PC-9 (cell line): ENCODE results near the gene NR5A1. TPM values are rescaled to one million over a fixed set of nuclear protein-coding genes. Genes with fewer than 3 reads are reported as not detected.

ENCODE experiments used
- BruUV-seq: library from RNA; stranded (reverse); fragments of 400-500 nt; replicated peaks from 2 replicates; lab custom pipeline; 2021; lab: Mats Ljungman, UMichigan
- CTCF ChIA-PET: fragments of 300-600 bp; sonication (Branson Sonifier 250); formaldehyde crosslinking; loops from one replicate; lab custom pipeline; 2022; ENCODE audit warnings: antibody characterized with exemption; lab: Charles Lee
- POLR2A ChIA-PET: fragments of 300-600 bp; sonication (Branson Sonifier 250); formaldehyde crosslinking; loops from one replicate; lab custom pipeline; 2022; ENCODE audit warnings: antibody characterized with exemption; ENCODE audit not compliant: unreplicated experiment; lab: Charles Lee
- DNase-seq, 2 experiments: peaks; one replicate each; pipeline versions ENCODE4 v3.0.0 to v3.0.0-alpha.2; 2015 to 2022; ENCODE audit warnings: mixed read lengths in 1 of 2
- H2AFZ ChIP-seq: fragments of 200-600 bp; sonication (generic); 2 replicates; pipeline ENCODE4 v1.8.1; 2017; ENCODE audit warnings: antibody characterized with exemption
- H3F3A ChIP-seq: fragments of 200-600 bp; sonication (generic); 2 replicates; pipeline ENCODE4 v1.8.1; 2017; ENCODE audit warnings: antibody characterized with exemption, mild to moderate bottlenecking, low read depth; ENCODE audit not compliant: insufficient read depth
- H3K27ac ChIP-seq: fragments of 200-600 bp; sonication (generic); 2 replicates; pipeline ENCODE4 v1.6.1; 2016; ENCODE audit warnings: mixed run types
- H3K27me3 ChIP-seq: fragments of 200-600 bp; sonication (generic); 2 replicates; pipeline ENCODE4 v1.6.1; 2016; ENCODE audit warnings: low read depth, mixed run types; ENCODE audit not compliant: insufficient read depth
- H3K36me3 ChIP-seq: fragments of 200-600 bp; sonication (generic); 2 replicates; pipeline ENCODE4 v1.6.1; 2016; ENCODE audit warnings: low read depth, mixed run types
- H3K4me1 ChIP-seq: fragments of 200-600 bp; sonication (generic); replicated peaks from 2 replicates; pipeline ENCODE4 v1.6.1; 2016; ENCODE audit warnings: mixed run types; ENCODE audit not compliant: insufficient read depth
- H3K4me2 ChIP-seq: fragments of 200-600 bp; sonication (generic); 2 replicates; pipeline ENCODE4 v1.6.1; 2017; ENCODE audit warnings: mixed run types
- H3K4me3 ChIP-seq: fragments of 200-600 bp; sonication (generic); 2 replicates; pipeline ENCODE4 v1.6.1; 2016; ENCODE audit warnings: mixed run types
- H3K79me2 ChIP-seq: fragments of 200-600 bp; sonication (generic); 2 replicates; pipeline ENCODE4 v1.6.1; 2017; ENCODE audit warnings: low read depth, mixed run types
- H3K9me2 ChIP-seq: fragments of 200-600 bp; sonication (generic); 2 replicates; pipeline ENCODE4 v1.8.1; 2017; ENCODE audit warnings: mild to moderate bottlenecking; ENCODE audit not compliant: insufficient read depth
- H3K9me3 ChIP-seq: fragments of 200-600 bp; sonication (generic); 2 replicates; pipeline ENCODE4 v1.8.1; 2016; ENCODE audit warnings: low read depth; ENCODE audit not compliant: insufficient read depth
- H4K20me1 ChIP-seq: fragments of 200-600 bp; sonication (generic); 2 replicates; pipeline ENCODE4 v1.8.1; 2017; ENCODE audit not compliant: insufficient read depth
- CTCF ChIP-seq: fragments of 200-600 bp; sonication (generic); conservative IDR thresholded peaks from 2 replicates; pipeline ENCODE4 v1.6.1; 2017; ENCODE audit warnings: mixed run types, antibody characterized with exemption, mild to moderate bottlenecking, moderate library complexity
- EZH2 ChIP-seq: fragments of 200-600 bp; sonication (generic); IDR thresholded peaks from 2 replicates; pipeline ENCODE4 v1.8.0; 2017; ENCODE audit warnings: antibody characterized with exemption, low read depth
- intact Hi-C: fragments of 100-400 bp; cut with micrococcal nuclease; formaldehyde crosslinking; loops from one replicate; pipeline ENCODE4 v1.10.0; 2022; ENCODE audit not compliant: unreplicated experiment
- total RNA-seq: library from RNA; stranded (reverse); gene quantifications from 2 replicates; pipeline ENCODE4 v1.2.3, GENCODE V29; 2021

The NR5A1 gene
- total RNA-seq, 1 experiment from 2014 or later, result 0.15 TPM

GRCh38 chr9:124526174-124526573 lies 19.0 kb upstream of the NR5A1 start:
- H3K27ac ChIP-seq, result no peak overlapping the region
- no peak for DNase-seq
- no peaks in the 10 kb centered on the region for H3K27me3 ChIP-seq
- BruUV-seq, result no TSS peak
- CTCF ChIA-PET, result no interaction called here
- no peaks in the 10 kb centered on the region for H3K36me3 ChIP-seq
- no peaks in the 10 kb centered on the region for H3K79me2 ChIP-seq
- H3F3A ChIP-seq, result peaks cover 11% of the 10 kb centered on the region
- H3K9me2 ChIP-seq, result no peaks in the 10 kb centered on the region
- intact Hi-C loops, result no loop called here
- no peak overlapping the region for H3K4me3 ChIP-seq
- peaks cover 22% of the 10 kb centered on the region for H3K4me1 ChIP-seq
- POLR2A ChIA-PET, result no interaction called here
- no peaks in the 10 kb centered on the region for H3K9me3 ChIP-seq
- no peak overlapping the region for H2AFZ ChIP-seq
- no peaks in the 10 kb centered on the region for H4K20me1 ChIP-seq
- TF ChIP-seq CTCF (no peak), EZH2 (no peak)
- no peak overlapping the region for H3K4me2 ChIP-seq

- Histone ChIP-seq H3K79me2 (no peaks in the 10 kb centered on the region), H2AFZ (no peak overlapping the region), H3K4me2 (no peak overlapping the region), H3K4me1 (peaks cover 2% of the 10 kb centered on the region), H3K9me2 (no peaks in the 10 kb centered on the region), H4K20me1 (no peaks in the 10 kb centered on the region), H3F3A (no peaks in the 10 kb centered on the region), H3K36me3 (no peaks in the 10 kb centered on the region), H3K4me3 (no peak overlapping the region), H3K27ac (no peak overlapping the region), H3K9me3 (no peaks in the 10 kb centered on the region), H3K27me3 (no peaks in the 10 kb centered on the region)
- ChIA-PET CTCF (no interaction called here), POLR2A (interaction anchor here (0.6 kb wide), 1 partner anchor 8 kb away, joined by 5 read pairs; no protein-coding TSS in a partner anchor)
- no peak for DNase-seq
- BruUV-seq, result no TSS peak
- no peak for TF ChIP-seq EZH2
- no peak for TF ChIP-seq CTCF
- intact Hi-C loops, result no loop called here
These were observed 15.2 kb upstream of the NR5A1 start for GRCh38 chr9:124522121-124523098.

- Histone ChIP-seq H3K4me2 (no peak overlapping the region), H3K4me3 (no peak overlapping the region), H3K36me3 (no peaks in the 10 kb centered on the region), H4K20me1 (no peaks in the 10 kb centered on the region), H3K9me2 (no peaks in the 10 kb centered on the region), H2AFZ (no peak overlapping the region), H3F3A (no peaks in the 10 kb centered on the region; the same call in 1 of the 2 replicates), H3K27ac (no peak overlapping the region), H3K4me1 (no peaks in the 10 kb centered on the region), H3K27me3 (no peaks in the 10 kb centered on the region), H3K79me2 (no peaks in the 10 kb centered on the region), H3K9me3 (no peaks in the 10 kb centered on the region)
- TF ChIP-seq EZH2 (no peak), CTCF (no peak)
- intact Hi-C loops, result no loop called here
- POLR2A ChIA-PET, result no interaction called here
- no peak for DNase-seq
- no TSS peak for BruUV-seq
- CTCF ChIA-PET, result no interaction called here
These were observed 13.9 kb upstream of the NR5A1 start for GRCh38 chr9:124521142-124521541.
